GM12878 (cell line): ENCODE data around the gene RUNDC1. TPM values are rescaled to one million over a fixed set of nuclear protein-coding genes. Genes with fewer than 3 reads are reported as not detected.

ENCODE experiments used
- ATAC-seq: fragments of 200-7000 bp; cut with Tn5 transposase; 3 replicates; pipeline ENCODE4 v1.9.1; 2020; ENCODE audit warnings: mild to moderate bottlenecking, moderate library complexity
- BruUV-seq: library from RNA; stranded (reverse); fragments of 400-500 nt; replicated peaks from 2 replicates; lab custom pipeline; 2021; lab: Mats Ljungman, UMichigan
- CTCF ChIA-PET: fragments of 300-600 bp; sonication (Branson Sonifier 250); formaldehyde crosslinking; extraction: SDS; loops from one replicate; lab custom pipeline; 2021; ENCODE audit warnings: inconsistent platforms; lab: Yijun Ruan, JAX
- POLR2A ChIA-PET: fragments of 350-600 bp; formaldehyde crosslinking; extraction: SDS; loops from one replicate; lab custom pipeline; 2021; ENCODE audit warnings: inconsistent platforms; lab: Charles Lee
- RAD21 ChIA-PET: fragments of 300-600 bp; sonication (Branson Sonifier 250); formaldehyde crosslinking; loops from one replicate; lab custom pipeline; 2023; ENCODE audit warnings: antibody characterized with exemption; ENCODE audit not compliant: unreplicated experiment; lab: Charles Lee
- SMC1A ChIA-PET: fragments of 300-600 bp; sonication (Branson Sonifier 250); formaldehyde crosslinking; loops from one replicate; lab custom pipeline; 2023; ENCODE audit not compliant: unreplicated experiment, uncharacterized antibody; lab: Charles Lee
- DNase-seq: peaks from one replicate; pipeline ENCODE4 v3.0.0-alpha.2; 2011; ENCODE audit warnings: low read depth, low spot score
- FAIRE-seq: peaks from 3 replicates; lab custom pipeline; 2011; peaks lifted over from hg19 to GRCh38; lab: Jason Lieb, UNC
- H2AFZ ChIP-seq: 2 replicates; pipeline ENCODE4 v1.6.0; 2011; ENCODE audit warnings: low read depth, low read length, control low read depth; ENCODE audit not compliant: control insufficient read depth
- H3K27ac ChIP-seq: 2 replicates; pipeline ENCODE4 v1.5.1; 2011; ENCODE audit warnings: control low read depth; ENCODE audit not compliant: control insufficient read depth, insufficient read depth
- H3K27me3 ChIP-seq, 2 experiments: replicated peaks in 1 of 2; 2 replicates each; pipeline versions ENCODE4 v1.6.0 to v1.6.1; 2011; ENCODE audit warnings: low read length in 1 of 2; ENCODE audit not compliant: control insufficient read depth in 2 of 2, insufficient read depth in 2 of 2
- H3K36me3 ChIP-seq, 2 experiments: 2 replicates each; pipeline ENCODE4 v1.5.1; 2011; ENCODE audit warnings: low read length in 1 of 2; ENCODE audit not compliant: control insufficient read depth in 2 of 2, insufficient read depth in 2 of 2
- H3K4me1 ChIP-seq: 2 replicates; pipeline ENCODE4 v1.6.1; 2011; ENCODE audit warnings: mild to moderate bottlenecking, low read length, moderate library complexity, mixed read lengths; ENCODE audit not compliant: control insufficient read depth, insufficient read depth
- H3K4me2 ChIP-seq: 2 replicates; pipeline ENCODE4 v1.6.0; 2011; ENCODE audit warnings: control low read depth; ENCODE audit not compliant: control insufficient read depth, insufficient read depth
- H3K4me3 ChIP-seq: fragments of 200-600 bp; sonication (generic); 2 replicates; pipeline ENCODE4 v1.5.1; 2016
- H3K79me2 ChIP-seq: 2 replicates; pipeline ENCODE4 v1.6.0; 2011; ENCODE audit warnings: low read length; ENCODE audit not compliant: control insufficient read depth, insufficient read depth
- H3K9ac ChIP-seq: 2 replicates; pipeline ENCODE4 v1.8.0; 2011; ENCODE audit warnings: low read length, control low read depth, mixed read lengths; ENCODE audit not compliant: control insufficient read depth, insufficient read depth
- H3K9me3 ChIP-seq: replicated peaks from 3 replicates; pipeline ENCODE4 v1.5.1; 2011; ENCODE audit warnings: mild to moderate bottlenecking, low read length; ENCODE audit not compliant: control insufficient read depth, insufficient read depth
- H4K20me1 ChIP-seq: 2 replicates; pipeline ENCODE4 v1.6.0; 2011; ENCODE audit not compliant: control insufficient read depth, insufficient read depth
- ELK1 ChIP-seq: IDR thresholded peaks from 2 replicates; pipeline ENCODE4 v1.6.1; 2012; ENCODE audit warnings: low read depth, low read length, improper control_type of control experiment
- ETV6 ChIP-seq, 2 experiments: fragments of 450-650 bp in 1 of 2; IDR thresholded peaks in 1 of 2; conservative IDR thresholded peaks in 1 of 2; 2 replicates each; pipeline ENCODE4 v1.6.1; 2014; ENCODE audit warnings: antibody characterized with exemption in 1 of 2, borderline replicate concordance in 1 of 2, low read depth in 1 of 2, mild to moderate bottlenecking in 1 of 2, moderate library complexity in 1 of 2
- MEF2A ChIP-seq: IDR thresholded peaks from 2 replicates; pipeline ENCODE4 v1.6.1; 2011; ENCODE audit warnings: low read depth, mild to moderate bottlenecking, low read length, moderate library complexity; ENCODE audit not compliant: insufficient read depth
- NFXL1 ChIP-seq: fragments of 450-650 bp; IDR thresholded peaks from 2 replicates; pipeline ENCODE4 v1.6.1; 2017; ENCODE audit warnings: antibody characterized with exemption, mild to moderate bottlenecking, borderline replicate concordance
- POLR2A ChIP-seq: IDR thresholded peaks from 2 replicates; pipeline ENCODE4 v1.6.1; 2011; ENCODE audit warnings: low read depth, mild to moderate bottlenecking, low read length
- PRDM15 ChIP-seq: fragments of 450-650 bp; formaldehyde crosslinking; IDR thresholded peaks from 2 replicates; pipeline ENCODE4 v1.4.0; 2020; ENCODE audit warnings: mild to moderate bottlenecking, moderate library complexity
- RELB ChIP-seq: fragments of 450-650 bp; IDR thresholded peaks from 2 replicates; pipeline ENCODE4 v1.6.1; 2017; ENCODE audit warnings: low read depth, mild to moderate bottlenecking, moderate library complexity
- ZBTB33 ChIP-seq: fragments of 450-650 bp; IDR thresholded peaks from 2 replicates; pipeline ENCODE4 v1.6.1; 2017; ENCODE audit warnings: mild to moderate bottlenecking
- WGBS: methylation state at CpG from one replicate; pipeline ENCODE4 v1.1.6; 2016; ENCODE audit warnings: low lambda C conversion rate; ENCODE audit not compliant: insufficient replicate concordance, insufficient coverage; ENCODE audit errors: missing lambda C conversion rate; 5-methylcytosine and 5-hydroxymethylcytosine counted together
- in situ Hi-C: fragments of 300-500 bp; cut with MboI; formaldehyde crosslinking; loops from 9 replicates; pipeline ENCODE4 v1.14.3; 2018; ENCODE audit warnings: mixed read lengths
- intact Hi-C: fragments of 100-400 bp; cut with micrococcal nuclease; formaldehyde crosslinking; loops from one replicate; pipeline ENCODE4 v1.14.2; 2022; ENCODE audit not compliant: unreplicated experiment
- polyA plus RNA-seq, 11 experiments: library from polyadenylated mRNA; depleted of rRNA in 4 of 11; unstranded in 6 of 11; stranded (reverse) in 5 of 11; fragments of >200 nt; fragmentation: Nextera tagmentation in 4 of 11; fragmentation: Illumina TruSeq in 1 of 11; extraction: Ambion mirVana in 4 of 11; extraction: Trizol in 1 of 11; gene quantifications; 1 replicate in 1 of 11; 2 replicates in 10 of 11; pipeline versions ENCODE4 v1.2.1 to v1.2.3, GENCODE V29; 2011 to 2016; ENCODE audit warnings: inconsistent platforms in 2 of 11, missing spikeins in 2 of 11, low read depth in 1 of 11
- total RNA-seq, 4 experiments: library from RNA; depleted of rRNA in 3 of 4; stranded (reverse); fragments of >200 nt in 3 of 4; fragmentation: Illumina TruSeq in 1 of 4; extraction: Trizol in 1 of 4; gene quantifications; 2 replicates each; pipeline versions ENCODE4 v1.2.1 to v1.2.3, GENCODE V29; 2013 to 2021

Gene RUNDC1
- total and polyA plus RNA-seq, 10 of the 15 experiments (the other 5 are each of a cell fraction or from before 2014, with no cell fraction given) = 2.9 to 15.6 (median 8.2) TPM

GRCh38 chr17:43014020-43014648 lies 33.8 kb downstream of the RUNDC1 start (continued):
- TF ChIP-seq ZBTB33 = no peak

- ATAC-seq (no peak), FAIRE-seq (no peak), DNase-seq (no peak)
- ChIA-PET POLR2A (no interaction called here), CTCF (interaction anchor here (0.6 kb wide), 1 partner anchor 9 kb away, joined by 3 read pairs; the partner anchor contains the start of gene IFI35), SMC1A (interaction anchor here (0.6 kb wide), 1 partner anchor 561 kb away, joined by 3 read pairs; no protein-coding TSS in a partner anchor), RAD21 (no interaction called here)
- intact Hi-C loops = no loop called here
- Histone ChIP-seq H3K4me3 (no peak overlapping the region), H3K79me2 (peaks cover 4% of the 10 kb centered on the region; the same call in 1 of the 2 replicates), H3K4me1 (0 out of 2 replicates have a peak, but pooled peaks cover 3% of the 10 kb centered on the region), H3K9me3 (no peaks in the 10 kb centered on the region), H3K27ac (no peak overlapping the region), H4K20me1 (no peaks in the 10 kb centered on the region), H3K36me3 (peaks cover 8 to 21% of the 10 kb centered on the region in 2 experiments), H3K27me3 (no peaks in the 10 kb centered on the region), H2AFZ (no peak overlapping the region), H3K9ac (no peak overlapping the region), H3K4me2 (no peak overlapping the region)
- BruUV-seq = TSS peak; percentile 21
- 91% methylated on average over 6 of the region's 8 CpGs for WGBS
- in situ Hi-C loops = loop anchor here (5.0 kb wide), 1 partner anchor 322 kb away; no protein-coding TSS in a partner anchor
- TF ChIP-seq PRDM15 (CRISPR knock-in tag) = no peak
- no peak for TF ChIP-seq RELB
- no peak for TF ChIP-seq NFXL1
- peak; percentile 16 for TF ChIP-seq POLR2A
- no peak for TF ChIP-seq MEF2A
- no peak for TF ChIP-seq ELK1
- TF ChIP-seq ETV6 (conservative IDR thresholded peaks at IDR 0.05 in 1 of 2, IDR thresholded peaks at IDR 0.05 in 1 of 2; ENCODE audit: borderline replicate concordance in 1 of 2, low read depth in 1 of 2) = no peak
Measured at GRCh38 chr17:43014649-43015542, 34.5 kb downstream of the RUNDC1 start.
